Stimulated activated CD8-positive, alpha-beta memory T cell treated with anti-CD3 and anti-CD28 coated beads, Interleukin-12 subunit alpha, Interleukin-12 subunit beta, amount 100 ng/mL, for 24 hours (primary cell): ENCODE data around the gene SAP30BP.

Experiments
- DNase-seq: peaks from one replicate; pipeline ENCODE4 v3.0.0-alpha.2; 2020; ENCODE audit errors: extremely low read depth

The SAP30BP gene

GRCh38 chr17:75647061-75647460 lies 20.1 kb upstream of the SAP30BP start:
- DNase-seq, result no peak

- no peak for DNase-seq
Measured at GRCh38 chr17:75647921-75648320, 19.2 kb upstream of the SAP30BP start.

GRCh38 chr17:75649687-75650086 lies 17.5 kb upstream of the SAP30BP start:
- DNase-seq, result no peak

GRCh38 chr17:75650874-75651273 lies 16.3 kb upstream of the SAP30BP start:
- no peak for DNase-seq

GRCh38 chr17:75652341-75652740 lies 14.8 kb upstream of the SAP30BP start:
- DNase-seq, result no peak

GRCh38 chr17:75652934-75653549 lies 14.1 kb upstream of the SAP30BP start:
- DNase-seq, result no peak

GRCh38 chr17:75654176-75654575 lies 13.0 kb upstream of the SAP30BP start:
- DNase-seq, result no peak

GRCh38 chr17:75658237-75658636 lies 8.9 kb upstream of the SAP30BP start:
- no peak for DNase-seq

- DNase-seq, result no peak
Measured at GRCh38 chr17:75661531-75661930, 5.6 kb upstream of the SAP30BP start.

GRCh38 chr17:75662511-75662910 lies 4.6 kb upstream of the SAP30BP start:
- DNase-seq, result no peak

GRCh38 chr17:75664099-75664549 lies 3.0 kb upstream of the SAP30BP start:
- no peak for DNase-seq

GRCh38 chr17:75665981-75666380 lies 1.2 kb upstream of the SAP30BP start:
- DNase-seq, result no peak

GRCh38 chr17:75667825-75668224 lies 687 bp downstream of the SAP30BP start:
- no peak for DNase-seq

GRCh38 chr17:75668489-75668888 lies 1.4 kb downstream of the SAP30BP start:
- no peak for DNase-seq

- DNase-seq, result no peak
Measured at GRCh38 chr17:75670868-75671267, 3.7 kb downstream of the SAP30BP start.

GRCh38 chr17:75672011-75672410 lies 4.9 kb downstream of the SAP30BP start:
- no peak for DNase-seq

- no peak for DNase-seq
Measured at GRCh38 chr17:75673487-75673886, 6.3 kb downstream of the SAP30BP start.

GRCh38 chr17:75676461-75676860 lies 9.3 kb downstream of the SAP30BP start:
- no peak for DNase-seq

- no peak for DNase-seq
Measured at GRCh38 chr17:75679706-75680211, 12.6 kb downstream of the SAP30BP start.

GRCh38 chr17:75680431-75680830 lies 13.3 kb downstream of the SAP30BP start:
- no peak for DNase-seq

- no peak for DNase-seq
Measured at GRCh38 chr17:75681289-75681688, 14.2 kb downstream of the SAP30BP start.

- DNase-seq, result no peak
Measured at GRCh38 chr17:75683583-75683982, 16.4 kb downstream of the SAP30BP start.

- no peak for DNase-seq
Measured at GRCh38 chr17:75684249-75684648, 17.1 kb downstream of the SAP30BP start.

GRCh38 chr17:75684924-75685323 lies 17.8 kb downstream of the SAP30BP start:
- DNase-seq, result no peak
